ENCODE results near the gene CHRM1.

DNA sequence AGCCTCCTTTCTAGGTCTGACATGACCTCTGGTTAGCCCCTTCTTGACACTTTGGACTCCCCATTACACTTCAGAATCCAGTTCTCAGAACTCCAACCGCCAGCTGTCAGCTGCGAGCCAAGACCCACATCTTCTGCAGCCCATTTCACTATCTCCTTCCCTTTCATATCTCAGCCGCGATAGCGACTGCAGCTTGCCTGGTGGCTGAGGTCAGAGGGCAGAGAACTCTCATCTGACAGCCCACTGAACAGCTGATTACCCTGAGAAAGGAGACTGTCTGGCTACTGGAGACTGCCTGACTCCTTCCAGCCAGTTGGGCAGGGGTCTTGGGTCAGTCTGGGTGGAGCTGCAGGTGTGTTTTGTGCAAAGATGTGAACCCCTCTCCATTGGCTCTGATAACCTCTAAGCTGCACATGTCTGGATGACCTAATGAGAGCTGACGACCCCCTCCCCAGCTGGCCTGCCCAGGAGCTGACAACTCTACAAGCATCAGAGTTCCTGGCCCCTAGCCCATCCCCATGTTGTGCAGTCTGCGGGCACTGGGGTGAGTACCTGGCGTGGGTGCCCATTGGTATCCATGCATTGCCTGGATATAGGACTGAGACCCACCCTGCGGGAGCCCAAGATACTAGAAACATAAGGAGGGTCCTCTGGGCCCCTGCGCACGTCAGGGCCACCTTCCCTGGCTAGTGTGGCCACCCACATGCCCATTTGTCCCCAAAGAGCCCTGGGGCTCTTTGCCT is 1.1 kb downstream of the CHRM1 start:
- no peak for TF ChIP-seq POLR2AphosphoS5 (IDR thresholded peaks at IDR 0.05; ENCODE audit: low read depth, low read length)
- no peak for TF ChIP-seq POLR2A (IDR thresholded peaks at IDR 0.05; ENCODE audit: low read depth, low read length)
- TF ChIP-seq TAF1 (IDR thresholded peaks at IDR 0.05; ENCODE audit: borderline replicate concordance, low read depth, low read length) = no peak

All from GM12892 (cell line).